HG03060 (cell line): Measurements from ENCODE around the gene CGREF1.
A peak's percentile ranks its signal among the peaks of the same experiment; 100 is the strongest.
"Not testable (repeated sequence)": the region's sequence is repeated elsewhere in the genome, so short reads cannot be mapped to it uniquely, and the experiment has no call there.

ENCODE experiments used
- ATAC-seq: cut with Tn5 transposase; IDR thresholded peaks from one replicate; pipeline ENCODE4 v1.9.1; 2021; ENCODE audit warnings: low read depth, moderate number of reproducible peaks; ENCODE audit not compliant: unreplicated experiment

CGREF1 gene

GRCh38 chr2:27077231-27077630 is 41.7 kb downstream of the CGREF1 start:
- ATAC-seq, result no peak

DNA sequence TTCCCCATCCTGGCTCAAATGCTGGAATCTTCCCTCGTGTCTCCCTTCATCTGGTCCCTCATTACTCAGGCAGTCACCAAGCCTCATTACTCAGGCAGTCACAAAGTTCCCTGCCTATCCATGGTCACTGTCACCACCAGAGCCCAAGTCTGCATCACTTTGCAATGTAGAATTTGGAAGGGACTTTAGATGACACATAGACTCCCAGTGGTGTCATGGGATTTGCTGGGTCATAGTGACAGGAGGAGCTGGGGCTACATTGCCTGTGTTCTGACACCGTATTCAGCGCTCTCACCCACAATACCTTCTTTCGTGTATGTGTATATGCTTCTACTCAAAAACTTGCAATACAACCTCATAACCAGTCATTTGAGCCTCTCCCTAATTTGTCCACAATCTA is 42.6 kb downstream of the CGREF1 start:
- ATAC-seq, result no peak

DNA sequence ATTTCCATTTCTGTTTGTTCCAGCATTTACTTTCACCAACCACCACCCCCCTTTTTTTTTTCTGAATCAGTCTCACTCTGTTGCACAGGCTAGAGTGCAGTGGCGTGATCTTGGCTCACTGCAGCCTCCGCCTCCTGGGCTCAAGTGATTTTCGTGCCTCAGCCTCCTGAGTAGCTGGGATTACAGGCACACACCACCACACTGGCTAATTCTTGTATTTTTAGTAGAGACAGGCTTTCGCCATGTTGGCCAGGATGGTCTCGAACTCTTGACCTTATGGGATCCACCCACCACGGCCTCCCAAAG is 43.4 kb downstream of the CGREF1 start:
- not testable (repeated sequence) for ATAC-seq

DNA sequence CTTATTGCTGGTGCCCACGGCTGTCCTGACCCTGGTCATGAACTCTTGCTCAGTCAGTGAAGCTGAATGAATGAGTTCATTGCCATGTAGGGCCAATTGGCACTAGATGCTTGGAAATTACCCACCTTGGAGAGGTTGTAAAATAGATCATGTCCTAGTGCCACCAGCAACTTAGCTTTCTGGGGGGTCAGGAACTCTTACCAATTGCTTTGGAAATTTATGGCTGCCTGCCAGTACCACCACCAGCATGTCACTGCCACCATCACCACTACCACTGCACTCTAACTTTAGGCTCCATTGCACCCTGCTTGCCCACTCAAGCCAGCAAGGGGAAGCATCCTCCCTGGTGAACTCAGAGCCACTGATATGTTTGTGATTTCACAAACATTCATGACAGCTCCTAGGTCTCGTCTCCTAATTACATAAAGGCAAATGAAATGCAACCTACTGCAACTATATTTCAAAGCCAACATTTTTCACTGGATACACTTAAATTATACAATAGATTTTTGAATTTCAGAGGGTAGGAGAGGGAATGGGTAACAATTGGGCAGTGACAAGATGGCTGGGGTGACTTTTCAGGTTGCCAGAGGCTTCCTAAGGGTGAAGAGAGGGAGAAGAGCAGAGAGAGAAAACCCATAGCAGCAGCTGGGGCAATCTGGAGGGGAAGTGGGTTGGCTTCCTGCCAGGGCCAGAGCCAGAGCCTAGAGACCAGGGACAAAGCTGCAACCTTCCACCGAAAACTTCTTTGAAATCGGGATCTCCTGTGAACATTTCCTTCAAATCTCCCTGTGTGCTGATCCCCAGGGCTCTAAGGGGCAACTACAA is 44.0 kb downstream of the CGREF1 start:
- ATAC-seq, result no peak

DNA sequence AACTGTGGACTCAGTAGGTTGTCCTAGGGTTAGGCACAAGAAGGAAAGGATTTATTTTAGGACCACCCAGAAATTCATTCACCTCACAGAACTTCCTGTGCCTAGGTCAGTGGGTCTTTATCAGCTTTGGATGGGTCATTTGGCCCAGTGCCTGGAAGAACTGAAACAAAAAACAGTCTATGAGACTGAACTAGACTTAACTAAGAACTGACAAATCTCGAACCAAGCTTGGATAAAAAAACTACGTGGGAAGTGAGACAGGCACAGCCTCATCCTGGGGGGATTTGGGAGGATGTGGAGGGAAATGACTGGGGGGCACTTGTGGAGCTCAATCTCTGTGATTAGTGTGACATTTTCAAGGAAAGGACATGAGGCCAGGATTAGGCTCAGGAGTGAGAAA is 45.1 kb downstream of the CGREF1 start:
- ATAC-seq, result no peak

- no peak for ATAC-seq
These were observed 46.0 kb downstream of the CGREF1 start for GRCh38 chr2:27072920-27073319.

DNA sequence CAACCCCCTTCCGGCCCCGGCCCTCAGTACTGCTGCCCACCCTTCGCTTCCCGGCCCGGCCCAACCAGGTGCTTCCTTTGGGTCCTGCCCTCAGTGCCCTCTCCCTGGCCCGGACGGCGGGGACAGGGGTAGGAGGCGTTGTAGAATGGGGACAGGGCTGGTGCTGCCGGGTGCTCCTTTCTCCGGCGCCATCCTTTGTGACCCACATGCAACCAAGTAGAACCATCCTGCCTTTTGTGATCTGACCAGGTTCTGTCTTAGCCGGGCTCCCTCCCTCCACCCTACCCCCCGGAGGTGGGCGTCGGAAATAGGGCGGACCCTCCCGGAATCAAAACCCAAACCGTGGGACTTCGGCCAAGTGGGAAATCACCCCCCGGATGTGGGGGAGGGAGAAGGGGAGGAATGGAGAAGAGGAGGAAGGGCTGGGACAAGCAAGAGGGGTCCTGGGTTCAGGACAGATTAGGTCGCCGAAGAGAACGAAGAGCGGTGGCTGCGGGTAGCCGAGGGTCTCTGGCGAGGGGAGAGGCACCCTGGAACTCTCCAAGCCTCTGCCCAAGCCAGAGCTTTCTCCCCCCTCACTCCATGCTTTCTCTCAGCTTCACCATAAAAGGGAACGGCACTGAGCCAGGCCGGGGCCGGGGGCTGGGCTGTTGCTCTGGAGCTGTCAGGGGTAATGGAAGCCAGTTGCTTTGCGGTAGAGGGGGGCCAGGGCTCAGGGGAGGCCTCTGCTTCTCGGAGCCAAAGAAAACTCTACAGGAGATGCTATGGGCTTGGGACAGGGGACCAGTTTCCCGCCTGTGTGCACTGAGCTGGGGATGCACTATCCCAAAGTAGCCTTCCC is 46.7 kb downstream of the CGREF1 start:
- peak; percentile 8 for ATAC-seq

DNA sequence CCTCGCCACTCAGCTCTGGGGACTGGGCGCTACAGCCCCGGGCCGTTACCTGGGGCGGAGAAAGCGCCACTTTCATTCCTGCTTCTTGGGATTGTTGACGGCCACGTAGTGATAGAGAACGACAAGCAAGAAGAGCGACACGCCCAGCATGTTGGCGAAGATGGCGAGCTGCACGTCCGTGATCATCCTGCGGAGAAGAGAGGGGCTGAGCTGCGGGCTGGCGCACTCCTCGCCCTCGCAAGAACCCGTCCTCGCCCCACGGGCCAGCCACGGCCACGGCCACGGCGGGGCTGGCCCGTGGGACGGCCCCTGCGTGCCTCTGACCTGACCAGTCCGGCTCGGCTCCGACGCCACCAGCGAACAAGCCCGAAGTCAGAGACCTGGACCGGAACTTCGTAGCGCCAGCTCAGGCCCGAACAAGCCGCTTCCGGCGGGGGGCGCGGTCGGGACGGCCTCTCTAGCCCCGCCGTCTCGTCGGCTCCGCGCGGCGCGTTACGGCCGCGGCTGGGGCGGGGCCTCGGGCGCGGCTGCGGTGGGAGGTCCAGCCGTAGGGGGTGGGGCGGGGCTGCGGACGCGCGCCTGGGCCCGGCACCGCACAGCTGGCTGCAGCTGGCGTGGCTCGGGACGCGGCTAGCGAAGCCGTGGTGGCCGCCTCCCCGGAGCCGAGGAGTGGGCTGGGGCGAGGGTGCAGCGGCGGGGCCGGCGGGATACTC is 47.5 kb downstream of the CGREF1 start, which contains the start of gene OST4:
TSS of gene OST4 (minus strand) at position 378 of the 713 bp plus-strand sequence.
- peak; percentile 51 for ATAC-seq

DNA sequence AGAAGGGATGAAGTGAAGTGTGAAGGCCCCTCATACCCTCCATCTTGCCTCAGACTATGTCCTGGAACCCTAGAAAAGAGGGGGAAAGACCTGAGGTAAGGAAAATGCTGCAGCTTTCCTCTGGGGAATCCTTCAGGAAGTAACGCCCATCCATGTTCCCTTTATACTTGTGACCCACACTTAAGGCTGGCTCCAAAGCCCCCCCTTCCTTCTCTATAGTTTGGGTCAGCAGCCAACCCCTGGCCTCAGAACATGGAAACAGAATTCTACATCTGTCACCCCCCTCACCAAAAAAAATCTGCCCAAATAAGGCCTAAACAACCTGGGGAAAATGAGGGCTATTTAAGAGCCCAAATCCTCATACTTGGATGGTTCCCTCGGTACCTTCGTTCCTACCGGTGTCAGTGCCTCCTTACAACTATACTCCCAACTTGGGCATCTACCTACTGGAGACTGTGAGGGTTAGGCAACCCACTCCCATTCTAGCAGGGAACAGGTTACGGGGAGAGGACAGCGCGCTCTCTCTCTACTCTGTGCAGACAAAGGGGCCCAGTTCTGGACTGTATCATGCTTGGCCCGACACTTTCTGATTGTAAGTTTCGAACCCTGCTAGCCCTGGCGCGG is 48.2 kb downstream of the CGREF1 start:
- ATAC-seq, result peak; percentile 11

- no peak for ATAC-seq
These were observed 48.8 kb downstream of the CGREF1 start for GRCh38 chr2:27069961-27070618.

DNA sequence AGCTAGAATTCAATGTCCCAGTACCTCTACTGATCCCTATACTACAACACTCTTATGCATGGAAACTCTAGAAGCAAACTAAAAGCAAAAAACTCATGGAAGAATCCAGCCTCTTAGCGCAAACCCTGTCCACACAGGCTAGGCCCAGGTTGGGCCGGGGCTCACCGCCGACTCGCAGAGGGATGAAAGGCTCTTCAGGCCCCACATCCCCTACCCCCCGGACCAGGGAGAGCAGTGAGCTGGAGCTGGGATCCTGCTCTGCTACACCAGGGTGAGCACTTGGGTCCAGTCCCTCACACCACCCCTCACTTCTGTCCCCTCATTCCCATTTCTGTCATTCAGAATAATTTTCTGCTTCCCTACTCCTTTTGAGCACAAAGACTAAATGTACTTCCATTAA is 49.5 kb downstream of the CGREF1 start:
- no peak for ATAC-seq

- ATAC-seq, result no peak
These were observed 51.5 kb downstream of the CGREF1 start for GRCh38 chr2:27067385-27067784.

DNA sequence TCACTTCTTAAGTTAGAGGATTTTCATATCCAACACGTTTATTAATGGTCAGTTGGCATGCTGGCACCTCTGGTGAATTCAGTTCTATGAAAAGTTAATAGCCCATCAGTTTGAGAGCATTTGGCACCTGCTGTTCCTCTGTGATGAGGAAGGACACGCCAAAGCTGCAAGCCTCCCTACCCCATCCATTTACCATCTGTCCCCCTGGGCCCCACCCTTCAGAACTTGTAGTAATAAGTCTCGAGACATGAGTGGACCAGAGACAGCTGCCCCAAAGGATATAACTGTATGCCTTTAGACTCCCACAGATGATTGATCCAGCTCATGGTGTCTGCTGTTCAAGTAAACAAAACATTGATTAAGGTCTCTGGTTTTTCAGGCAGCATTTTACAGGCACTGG is 53.8 kb downstream of the CGREF1 start:
- ATAC-seq, result no peak

GRCh38 chr2:27060323-27060722 is 58.6 kb downstream of the CGREF1 start:
- ATAC-seq, result no peak

GRCh38 chr2:27059141-27059820 is 59.6 kb downstream of the CGREF1 start:
- ATAC-seq, result no peak

DNA sequence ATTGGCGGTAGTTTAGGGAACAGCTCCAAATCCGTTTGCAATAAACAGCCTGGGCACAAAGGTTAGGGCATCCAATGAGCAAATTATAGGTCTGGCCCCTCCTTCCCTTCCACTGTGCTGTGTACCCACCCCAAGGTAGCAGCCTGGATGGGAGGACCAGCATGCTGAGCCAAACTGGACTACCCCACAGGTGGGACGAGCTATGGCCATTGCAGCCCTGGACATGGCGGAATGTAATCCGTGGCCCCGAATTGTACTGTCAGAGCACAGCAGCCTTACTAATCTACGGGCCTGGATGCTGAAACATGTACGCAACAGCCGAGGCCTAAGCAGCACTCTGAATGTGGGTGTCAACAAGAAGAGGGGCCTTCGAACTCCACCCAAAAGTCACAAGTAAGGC is 60.7 kb downstream of the CGREF1 start:
- ATAC-seq, result no peak

DNA sequence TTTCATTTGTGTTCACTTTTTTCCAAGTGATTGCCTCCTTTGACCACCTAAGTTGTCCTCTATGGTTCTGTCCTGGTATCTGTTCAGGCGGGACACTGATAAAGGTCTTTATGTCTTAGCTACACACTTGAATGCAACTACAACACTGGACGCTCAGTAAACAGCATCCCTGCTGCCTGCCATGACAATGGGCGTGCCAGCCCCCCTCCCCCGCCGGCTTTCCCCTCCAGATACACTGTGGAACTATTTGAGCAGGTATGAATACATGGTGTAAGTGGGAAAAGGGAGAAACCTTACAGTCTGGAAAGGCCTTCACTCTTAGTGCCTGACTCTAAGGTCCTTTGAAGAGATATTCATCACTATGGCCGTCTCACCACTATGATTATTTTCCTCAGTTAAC is 61.7 kb downstream of the CGREF1 start:
- no peak for ATAC-seq

DNA sequence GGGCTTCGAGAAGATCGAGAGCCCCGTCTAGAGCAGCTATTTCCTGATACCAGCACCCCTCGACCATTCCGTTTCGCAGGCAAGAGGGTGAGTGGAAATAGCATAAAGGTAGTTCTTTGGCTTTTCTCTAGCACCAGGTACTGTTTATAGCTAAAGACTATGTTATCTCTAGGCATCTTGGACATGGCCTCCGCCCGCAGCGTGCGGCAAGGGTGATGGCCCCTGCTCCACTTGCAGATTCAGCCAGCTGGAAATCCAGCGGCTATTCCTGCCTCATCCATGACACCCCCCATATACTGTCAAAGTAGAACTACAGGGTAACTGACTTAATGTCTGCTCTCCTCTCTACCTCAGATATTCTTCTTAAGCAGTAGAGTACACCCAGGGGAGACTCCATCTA is 64.2 kb downstream of the CGREF1 start:
- ATAC-seq, result no peak

GRCh38 chr2:27053776-27054175 is 65.2 kb downstream of the CGREF1 start:
- ATAC-seq, result no peak

GRCh38 chr2:27053321-27053720 is 65.6 kb downstream of the CGREF1 start:
- ATAC-seq, result no peak
